CD4-positive, alpha-beta T cell treated with Interleukin-15 for 1 hour (primary cell): ENCODE measurements around the gene NCAPH2.
A peak's percentile ranks its signal among the peaks of the same experiment; 100 is the strongest.

Source experiments
- DNase-seq: peaks from one replicate; pipeline ENCODE4 v3.0.0-alpha.2; 2020

The NCAPH2 gene

DNA sequence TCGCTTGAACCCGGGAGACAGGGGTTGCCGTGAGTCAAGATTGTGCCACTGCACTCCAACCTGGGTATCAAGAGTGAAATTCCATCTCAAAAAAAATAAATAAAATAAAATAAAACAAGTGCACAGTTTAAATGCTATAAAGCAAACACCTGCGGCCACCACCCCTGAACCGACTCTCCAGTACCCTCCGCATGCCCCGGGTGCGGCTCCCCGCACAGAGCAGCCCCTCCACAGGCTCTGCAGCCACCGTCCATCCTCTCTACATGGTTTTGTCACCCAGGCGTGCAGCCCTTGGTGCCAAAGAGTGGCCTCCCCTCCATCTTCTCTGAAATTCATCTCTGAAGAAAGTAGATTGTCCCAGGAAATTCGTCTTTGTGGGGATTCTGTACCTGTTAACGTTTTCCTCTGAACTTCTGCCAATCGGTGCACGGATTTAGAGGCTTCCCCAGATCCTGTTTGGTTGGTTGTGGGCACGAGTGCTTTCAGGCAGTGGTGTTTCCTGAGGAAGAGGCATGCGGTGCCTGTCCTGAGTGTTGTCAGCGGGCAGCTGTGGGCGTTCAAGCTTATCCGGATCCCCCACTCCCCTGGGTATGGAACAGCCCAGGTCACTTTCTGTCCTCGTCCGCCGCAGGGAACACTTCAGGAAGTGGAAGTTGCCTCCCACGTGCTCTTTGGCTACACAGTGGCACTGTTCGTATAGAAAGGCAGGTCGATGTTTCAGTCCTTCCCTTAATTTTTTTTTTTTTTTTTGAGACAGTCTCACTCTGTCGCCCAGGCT lies 17.3 kb upstream of the NCAPH2 start:
- DNase-seq: no peak

DNA sequence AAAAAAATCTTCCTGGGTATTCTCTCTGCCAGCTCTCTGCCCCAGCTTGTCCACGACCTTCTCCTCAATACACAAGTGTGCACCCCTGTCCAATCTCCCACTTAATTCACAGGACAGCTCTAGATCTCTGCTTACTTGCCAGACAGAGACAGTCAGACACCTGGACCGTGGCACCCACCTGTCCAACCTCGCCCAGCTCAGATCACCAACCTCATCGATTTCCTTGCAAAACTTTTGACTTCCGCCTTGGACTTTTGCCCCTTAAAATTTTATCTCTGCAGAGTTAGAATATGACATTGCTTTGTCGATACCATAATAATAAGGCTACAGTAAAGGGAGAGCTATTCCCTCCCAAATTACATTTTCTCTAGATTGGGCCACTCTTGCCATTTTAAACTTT lies 10.9 kb upstream of the NCAPH2 start:
- no peak for DNase-seq

GRCh38 chr22:50498322-50498890 lies 9.6 kb upstream of the NCAPH2 start:
- DNase-seq: peak; percentile 75

- DNase-seq: no peak
Observed at GRCh38 chr22:50500452-50500851, 7.6 kb upstream of the NCAPH2 start.

DNA sequence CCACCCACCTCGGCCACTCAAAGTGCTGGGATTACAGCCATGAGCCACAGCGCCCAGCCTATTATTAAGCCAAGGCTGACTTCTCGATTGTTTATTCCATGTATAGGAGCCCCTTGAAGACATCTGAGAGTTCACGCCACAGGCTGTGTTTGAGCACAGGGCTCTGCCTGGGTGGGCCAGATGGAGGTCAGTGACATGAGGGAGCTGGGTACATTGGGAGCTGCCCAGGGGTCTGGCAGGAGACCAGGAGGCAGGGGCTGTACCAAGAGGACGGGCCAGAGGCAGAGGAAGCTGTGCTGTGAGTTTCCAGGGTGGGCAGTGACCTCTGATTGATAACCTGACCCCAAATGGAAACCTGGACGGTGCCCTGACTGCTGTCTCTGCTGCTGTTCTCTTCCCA lies 5.9 kb upstream of the NCAPH2 start:
- DNase-seq: no peak

DNA sequence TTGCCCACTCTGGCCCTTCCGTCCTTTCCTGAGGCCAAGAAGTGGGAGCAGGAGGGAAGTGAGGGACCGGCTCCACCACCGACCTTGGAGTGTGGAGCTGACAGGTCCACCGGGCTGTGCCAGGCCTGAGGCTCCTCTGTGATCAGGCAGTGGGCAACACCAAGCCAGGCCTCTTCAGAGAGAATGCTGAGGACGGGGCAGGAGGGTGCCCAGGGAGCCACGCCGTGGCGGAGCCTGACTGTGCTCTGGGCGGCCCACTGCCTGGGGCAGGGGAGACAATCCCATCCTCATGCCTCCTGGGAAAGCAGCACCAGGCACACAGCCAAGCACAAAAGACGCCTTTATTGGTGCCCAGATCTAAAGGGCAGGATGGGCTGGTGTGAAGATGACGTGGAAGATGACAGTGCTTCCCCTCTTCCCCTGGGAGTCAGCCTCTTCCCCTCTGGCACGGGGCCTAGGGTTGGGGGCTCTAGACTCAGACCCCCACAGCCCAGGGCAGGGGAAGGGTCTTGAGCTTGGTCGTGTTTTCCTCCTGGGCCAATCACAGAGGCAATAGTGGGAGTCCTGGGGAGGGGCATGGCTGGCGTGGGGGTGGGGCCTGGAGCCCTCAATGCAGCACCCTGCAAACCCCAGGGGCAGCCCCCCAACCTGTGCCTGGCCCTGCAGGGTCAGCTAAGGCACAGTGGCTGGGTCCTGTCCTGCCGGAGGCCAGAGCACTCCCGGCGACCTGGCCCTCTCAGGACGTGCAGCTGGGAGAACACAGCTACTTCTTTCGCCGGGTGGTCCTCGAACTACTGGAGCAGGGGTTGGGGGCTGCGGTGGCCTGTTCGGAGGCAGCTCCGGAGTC lies 5.2 kb upstream of the NCAPH2 start:
- DNase-seq: no peak

DNA sequence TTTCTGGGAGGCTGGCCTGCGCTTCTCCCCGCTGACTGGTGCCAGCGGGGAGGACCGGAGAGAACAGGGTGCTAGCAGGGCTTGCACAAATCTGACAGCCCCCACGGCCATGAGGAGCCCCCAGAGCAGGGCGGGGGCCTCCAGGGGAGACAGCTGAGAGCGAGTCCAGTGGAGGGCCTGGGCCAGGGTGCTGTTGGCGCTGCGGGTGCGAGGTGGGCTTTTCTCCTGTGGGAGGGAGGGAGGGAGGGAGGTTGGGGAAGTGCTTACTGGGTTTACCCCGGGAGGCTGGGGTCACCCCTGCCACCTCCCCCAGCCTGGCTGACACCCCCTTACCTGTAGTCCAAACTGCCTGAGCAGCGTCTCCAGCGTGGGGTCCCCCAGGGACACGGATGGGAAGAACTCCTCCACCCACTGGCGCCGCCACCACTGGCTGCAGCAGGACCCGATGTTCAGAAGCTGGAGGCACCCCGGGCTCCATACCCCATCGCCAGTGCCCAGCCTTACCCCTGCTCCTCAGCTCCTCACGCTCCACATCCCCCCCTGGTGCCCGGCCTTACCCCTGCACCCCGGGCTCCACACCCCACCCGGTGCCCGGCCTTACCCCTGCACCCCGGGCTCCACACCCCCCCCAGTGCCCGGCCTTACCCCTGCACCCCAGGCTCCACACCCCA lies 4.4 kb upstream of the NCAPH2 start:
- no peak for DNase-seq

DNA sequence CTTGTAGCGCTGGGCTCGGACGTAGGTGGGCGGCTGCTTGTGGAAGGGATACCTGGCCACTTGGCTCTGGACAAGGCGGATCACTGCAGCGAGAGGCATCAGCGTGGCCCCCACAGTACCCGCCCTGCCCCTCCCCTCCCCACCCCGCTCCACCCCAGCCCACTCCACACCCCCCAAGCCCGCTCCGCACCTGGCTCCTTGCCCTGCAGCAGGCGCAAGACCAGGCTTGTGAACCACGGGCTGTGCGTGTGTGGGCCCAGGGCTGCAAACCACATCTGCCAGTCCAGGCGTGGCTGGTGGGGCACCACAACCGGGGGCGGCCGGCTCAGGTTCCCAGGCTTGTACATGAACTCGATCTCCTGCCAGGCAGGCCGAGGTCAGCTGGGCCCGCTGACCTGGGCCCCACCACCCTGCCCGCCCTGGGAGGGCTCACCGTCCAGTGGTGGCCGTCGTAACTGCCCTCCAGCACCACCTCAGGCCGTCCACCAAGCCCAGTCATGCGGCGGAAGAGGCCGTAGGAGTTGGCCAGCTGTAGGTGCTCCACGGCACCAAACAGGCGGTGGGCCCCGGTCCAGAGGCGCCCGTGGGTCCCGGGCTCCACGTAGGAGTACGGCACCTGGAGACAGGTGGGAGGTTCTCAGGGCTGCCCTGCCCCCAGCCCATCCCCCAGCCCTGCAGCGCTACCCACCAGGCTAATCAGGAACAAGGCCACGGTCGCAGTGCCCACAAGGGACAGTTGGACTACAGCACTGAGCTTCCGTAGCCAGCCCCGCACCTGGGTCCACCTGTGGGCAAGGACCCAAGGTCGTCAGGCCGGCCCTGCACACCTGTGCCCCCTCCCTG lies 3.4 kb upstream of the NCAPH2 start:
- DNase-seq: no peak

DNA sequence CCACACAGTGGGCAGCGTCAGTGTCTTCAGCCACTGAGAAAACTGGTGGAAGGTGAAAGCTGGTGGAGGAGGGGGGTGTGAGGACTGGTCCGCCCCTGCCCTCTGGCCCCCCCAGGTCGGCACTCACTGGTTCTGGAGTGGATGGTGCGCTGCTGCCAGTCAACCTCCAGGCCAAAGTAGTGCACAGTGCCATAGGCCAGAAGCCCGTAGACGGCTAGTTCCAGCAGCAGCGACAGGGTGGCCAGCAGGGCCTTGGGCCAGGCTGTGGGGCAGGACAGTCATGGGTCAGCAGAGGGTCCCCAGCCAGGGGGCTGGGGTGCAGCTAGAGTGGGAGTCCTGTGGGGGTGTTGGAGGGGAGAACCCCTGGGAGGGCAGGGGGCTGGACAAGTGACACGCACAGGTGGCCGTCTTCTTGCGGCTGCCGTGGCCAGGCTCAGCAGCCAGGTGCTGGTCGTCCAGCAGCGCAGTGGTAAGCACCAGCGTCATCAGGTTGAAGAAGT lies 2.7 kb upstream of the NCAPH2 start:
- DNase-seq: no peak

DNA sequence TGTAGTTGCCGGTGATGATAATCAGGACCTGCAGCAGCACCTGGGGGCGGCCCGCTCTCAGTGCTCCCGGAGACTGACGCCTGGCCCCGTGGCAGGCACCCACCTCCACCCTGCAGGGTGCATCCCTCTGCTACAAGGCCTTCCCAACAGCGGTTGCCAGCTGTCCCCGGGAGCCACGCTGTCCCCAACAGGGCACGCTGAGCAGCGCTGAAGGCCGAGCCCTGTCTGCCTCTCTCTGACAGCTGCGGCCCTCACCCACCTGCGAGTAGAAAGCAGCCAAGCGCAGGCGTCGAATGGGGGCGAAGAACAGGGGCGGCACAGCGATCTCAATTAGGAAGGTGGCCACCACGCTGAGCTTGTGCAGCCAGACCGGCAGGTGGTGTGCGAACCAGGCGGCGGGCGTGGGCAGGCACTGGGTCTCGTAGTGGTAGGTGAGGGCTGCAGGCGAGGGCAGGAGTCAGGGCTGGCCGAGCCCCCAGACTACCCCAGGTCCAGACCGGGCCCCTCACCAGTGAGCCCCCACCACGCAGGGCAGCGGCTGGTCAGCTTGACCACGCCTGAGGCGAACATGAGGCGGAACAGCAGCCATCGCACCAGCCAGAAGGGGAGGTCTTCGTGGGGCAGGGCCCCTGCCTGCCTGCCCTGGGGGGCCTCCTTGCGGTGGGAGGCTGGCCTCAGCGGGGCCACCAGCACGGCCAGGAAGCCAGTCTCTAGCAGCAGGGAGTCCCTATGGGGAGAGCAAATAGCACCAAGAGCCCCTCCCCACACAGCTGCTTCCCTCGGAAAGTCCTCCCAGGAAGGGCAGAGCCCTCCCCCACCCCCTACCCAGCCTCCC lies 2.0 kb upstream of the NCAPH2 start:
- DNase-seq: no peak

GRCh38 chr22:50506611-50507420 lies 1.2 kb upstream of the NCAPH2 start:
- no peak for DNase-seq

GRCh38 chr22:50507421-50507990 lies 518 bp upstream of the NCAPH2 start, which contains the start of gene LMF2:
LMF2 (minus strand) TSS chr22:50507702; CDS start chr22:50507675, 27 bp downstream.
- DNase-seq: peak; percentile 93

DNA sequence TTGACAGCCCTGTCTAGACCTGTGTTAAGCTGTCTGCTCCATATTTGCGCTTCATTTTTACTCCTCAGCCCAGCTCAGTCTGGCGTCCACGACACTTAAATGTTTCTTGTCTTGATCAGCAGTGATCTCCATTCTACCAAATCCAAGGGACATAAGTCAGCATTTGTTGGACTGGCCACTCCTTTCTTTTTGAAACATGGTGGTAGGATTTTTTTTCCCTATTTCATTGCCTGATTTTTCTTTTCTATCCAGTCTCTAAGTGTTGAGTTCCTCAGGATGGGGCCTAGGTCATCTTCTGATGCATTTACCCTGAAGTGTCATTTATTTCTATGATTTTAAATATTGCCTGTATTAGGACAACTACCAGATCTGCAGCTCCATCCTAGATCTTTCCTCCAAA lies 873 bp downstream of the NCAPH2 start:
- DNase-seq: no peak

DNA sequence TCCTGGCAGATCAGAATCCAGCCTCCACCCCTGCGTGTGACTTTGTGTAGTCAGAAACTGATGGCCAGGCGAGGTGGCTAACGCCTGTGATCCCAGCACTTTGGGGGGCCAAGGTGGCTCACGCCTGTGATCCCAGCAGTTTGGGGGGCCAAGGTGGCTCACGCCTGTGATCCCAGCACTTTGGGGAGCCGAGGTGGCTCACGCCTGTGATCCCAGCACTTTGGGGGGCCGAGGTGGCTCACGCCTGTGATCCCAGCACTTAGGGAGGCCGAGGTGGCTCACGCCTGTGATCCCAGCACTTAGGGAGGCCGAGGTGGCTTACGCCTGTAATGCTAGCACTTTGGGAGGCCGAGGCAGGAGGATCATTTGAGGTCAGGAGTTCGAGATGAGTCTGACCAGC lies 5.2 kb downstream of the NCAPH2 start:
- no peak for DNase-seq

- no peak for DNase-seq
Observed at GRCh38 chr22:50516068-50516467, 8.0 kb downstream of the NCAPH2 start.

GRCh38 chr22:50516891-50517290 lies 8.9 kb downstream of the NCAPH2 start:
- no peak for DNase-seq

GRCh38 chr22:50517495-50518260 lies 9.7 kb downstream of the NCAPH2 start:
- DNase-seq: no peak

GRCh38 chr22:50518606-50519005 lies 10.6 kb downstream of the NCAPH2 start:
- no peak for DNase-seq

DNA sequence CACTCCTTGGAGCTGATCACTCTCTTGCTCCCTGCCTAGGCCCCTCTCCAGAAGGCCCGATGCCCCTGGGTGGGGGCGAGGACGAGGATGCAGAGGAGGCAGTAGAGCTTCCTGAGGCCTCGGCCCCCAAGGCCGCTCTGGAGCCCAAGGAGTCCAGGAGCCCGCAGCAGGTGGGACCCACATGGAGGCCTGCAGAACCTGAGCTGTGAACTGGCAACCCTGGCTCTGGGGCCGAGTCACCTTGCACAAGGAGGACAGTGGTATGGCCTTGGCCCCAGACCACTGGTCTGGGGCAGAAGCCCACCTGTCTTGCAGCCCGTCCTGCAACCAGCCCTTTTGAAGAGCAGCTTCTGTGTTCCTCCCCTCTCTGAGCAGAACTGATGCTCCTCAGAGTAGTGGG lies 11.1 kb downstream of the NCAPH2 start:
- DNase-seq: no peak
